Activated T-cell treated with anti-CD3 and anti-CD28 coated beads, Interleukin-2, amount 50 U/mL, for 1 hour (primary cell): ENCODE measurements around the gene TAS2R50.
"Not testable (repeated sequence)": the region's sequence is repeated elsewhere in the genome, so short reads cannot be mapped to it uniquely, and the experiment has no call there.

ENCODE experiments used
- DNase-seq: peaks from one replicate; pipeline ENCODE4 v3.0.0-alpha.2; 2020

The TAS2R50 gene

GRCh38 chr12:10986812-10987211 is at the start of gene TAS2R50:
Gene TAS2R50, minus strand, starts transcription at chr12:10986912. Its CDS starts 52 bp downstream, at chr12:10986860.
- no peak for DNase-seq

- not testable (repeated sequence) for DNase-seq
These were observed 47.2 kb upstream of the TAS2R50 start for GRCh38 chr12:11033959-11034358.

- DNase-seq = no peak
These were observed 44.6 kb upstream of the TAS2R50 start, which contains the start of gene TAS2R31 for GRCh38 chr12:11031307-11031706. Gene TAS2R31, minus strand, starts transcription at chr12:11031407. Its CDS starts 72 bp downstream, at chr12:11031335.

- no peak for DNase-seq
These were observed 39.4 kb upstream of the TAS2R50 start for GRCh38 chr12:11026118-11026517.

- DNase-seq = no peak
These were observed 36.7 kb upstream of the TAS2R50 start for GRCh38 chr12:11023387-11023786.

- DNase-seq = no peak
These were observed 35.8 kb upstream of the TAS2R50 start, which contains the start of gene TAS2R19 for GRCh38 chr12:11022520-11022919. Gene TAS2R19, minus strand, starts transcription at chr12:11022620. Its CDS starts 49 bp downstream, at chr12:11022571.

GRCh38 chr12:11016937-11017336 is 30.2 kb upstream of the TAS2R50 start:
- no peak for DNase-seq

- DNase-seq = no peak
These were observed 29.2 kb upstream of the TAS2R50 start for GRCh38 chr12:11015775-11016430.

GRCh38 chr12:11014234-11014633 is 27.5 kb upstream of the TAS2R50 start:
- no peak for DNase-seq

- DNase-seq = no peak
These were observed 20.9 kb upstream of the TAS2R50 start for GRCh38 chr12:11007608-11008007.

- DNase-seq = no peak
These were observed 11.5 kb upstream of the TAS2R50 start, which contains the start of gene TAS2R20 for GRCh38 chr12:10998204-10998603. Gene TAS2R20, minus strand, starts transcription at chr12:10998304. Its CDS starts 429 bp downstream, at chr12:10997875.

- no peak for DNase-seq
These were observed 7.6 kb upstream of the TAS2R50 start for GRCh38 chr12:10994307-10994706.

GRCh38 chr12:10989107-10989506 is 2.4 kb upstream of the TAS2R50 start:
- DNase-seq = no peak

- no peak for DNase-seq
These were observed 4.5 kb downstream of the TAS2R50 start for GRCh38 chr12:10982244-10982643.

GRCh38 chr12:10974965-10975364 is 11.7 kb downstream of the TAS2R50 start:
- DNase-seq = no peak

GRCh38 chr12:10968765-10969456 is 17.8 kb downstream of the TAS2R50 start:
- no peak for DNase-seq

GRCh38 chr12:10967409-10967808 is 19.3 kb downstream of the TAS2R50 start:
- no peak for DNase-seq

- DNase-seq = no peak
These were observed 20.4 kb downstream of the TAS2R50 start for GRCh38 chr12:10966314-10966713.

- DNase-seq = no peak
These were observed 21.2 kb downstream of the TAS2R50 start for GRCh38 chr12:10965476-10965875.

- DNase-seq = no peak
These were observed 26.5 kb downstream of the TAS2R50 start for GRCh38 chr12:10960211-10960610.

GRCh38 chr12:10959804-10960203 is 26.9 kb downstream of the TAS2R50 start:
- DNase-seq = no peak

- DNase-seq = no peak
These were observed 29.0 kb downstream of the TAS2R50 start for GRCh38 chr12:10957741-10958140.

GRCh38 chr12:10956085-10956484 is 30.6 kb downstream of the TAS2R50 start:
- no peak for DNase-seq

GRCh38 chr12:10952645-10953044 is 34.1 kb downstream of the TAS2R50 start:
- DNase-seq = no peak
